ENCODE results near the gene RNGTT.

- TF ChIP-seq POLR2A (IDR thresholded peaks at IDR 0.05; ENCODE audit: extremely low read depth, insufficient read length): no peak
- no peak for TF ChIP-seq CTCF (IDR thresholded peaks at IDR 0.05; ENCODE audit: low read depth, low read length)
- TF ChIP-seq, protein P1, sequence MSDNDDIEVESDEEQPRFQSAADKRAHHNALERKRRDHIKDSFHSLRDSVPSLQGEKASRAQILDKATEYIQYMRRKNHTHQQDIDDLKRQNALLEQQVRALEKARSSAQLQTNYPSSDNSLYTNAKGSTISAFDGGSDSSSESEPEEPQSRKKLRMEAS (IDR thresholded peaks at IDR 0.05; ENCODE audit: low read depth, low read length): no peak
Measured at GRCh38 chr6:88631830-88632229, 331.6 kb downstream of the RNGTT start.

Data from NB4 (cell line).